D721Med (cell line): ENCODE data around the gene DMRT3.

Source experiments
- DNase-seq: peaks from one replicate; pipeline ENCODE4 v3.0.0; 2011; ENCODE audit warnings: low spot score; ENCODE audit not compliant: insufficient read length
- FAIRE-seq: peaks from 2 replicates; lab custom pipeline; 2011; peaks lifted over from hg19 to GRCh38; lab: Jason Lieb, UNC
- CTCF ChIP-seq: IDR thresholded peaks from 2 replicates; pipeline ENCODE4 v1.5.1; 2012; ENCODE audit warnings: mild to moderate bottlenecking, control low read depth; ENCODE audit not compliant: insufficient read depth; ENCODE audit errors: missing control alignments

DMRT3 gene

GRCh38 chr9:1014640-1015039 lies 38.2 kb downstream of the DMRT3 start:
- no peak for TF ChIP-seq CTCF
- FAIRE-seq (no peak), DNase-seq (no peak)

- no peak for FAIRE-seq
- no peak for DNase-seq
Measured at GRCh38 chr9:1018121-1018520, 41.7 kb downstream of the DMRT3 start.

GRCh38 chr9:1024112-1024511 lies 47.7 kb downstream of the DMRT3 start:
- FAIRE-seq (no peak), DNase-seq (no peak)
- TF ChIP-seq CTCF = no peak

More at GRCh38 chr9:1018121-1018520, 41.7 kb downstream of the DMRT3 start:
- peak; percentile 16 for TF ChIP-seq CTCF

GRCh38 chr9:1025131-1025530 lies 48.7 kb downstream of the DMRT3 start:
- no peak for DNase-seq
- FAIRE-seq = no peak
- TF ChIP-seq CTCF = no peak

- DNase-seq = no peak
- no peak for FAIRE-seq
- no peak for TF ChIP-seq CTCF
Measured at GRCh38 chr9:1026219-1026618, 49.8 kb downstream of the DMRT3 start.

- no peak for FAIRE-seq
- no peak for DNase-seq
- no peak for TF ChIP-seq CTCF
Measured at GRCh38 chr9:1028501-1029190, 52.2 kb downstream of the DMRT3 start.

- FAIRE-seq (no peak), DNase-seq (no peak)
- TF ChIP-seq CTCF = no peak
Measured at GRCh38 chr9:1031951-1032601, 55.6 kb downstream of the DMRT3 start.
